Measurements from ENCODE around the gene WDR49. TPM values are rescaled to one million over a fixed set of nuclear protein-coding genes. Genes with fewer than 3 reads are reported as not detected.

The WDR49 gene
- total RNA-seq, result under 1 TPM in 2 of 3 donors, not detected in 1; 0.15 to 0.16 TPM

GRCh38 chr3:167653760-167654159 lies at the start of gene WDR49:
Gene WDR49, minus strand, starts transcription at chr3:167653942. Its CDS starts 517 bp downstream, at chr3:167653425.
- DNase-seq, result no peak
- Mint-ChIP-seq H3K9me3 (no peaks in the 10 kb centered on the region), H3K36me3 (ENCODE audit: insufficient read depth) (no peaks in the 10 kb centered on the region), H3K27me3 (ENCODE audit: low read depth) (peaks cover 3% of the 10 kb centered on the region), H3K4me3 (no peak within 1 kb of the TSS), H3K4me1 (ENCODE audit: low read depth) (peaks cover 12% of the 10 kb centered on the region)
- ATAC-seq, result no peak

GRCh38 chr3:167700926-167701325 lies 47.2 kb upstream of the WDR49 start:
- Mint-ChIP-seq H3K4me3 (no peak overlapping the region), H3K36me3 (ENCODE audit: insufficient read depth) (peaks cover 21% of the 10 kb centered on the region), H3K27me3 (ENCODE audit: low read depth) (no peaks in the 10 kb centered on the region), H3K9me3 (no peaks in the 10 kb centered on the region), H3K4me1 (ENCODE audit: low read depth) (peaks cover 15% of the 10 kb centered on the region)
- ATAC-seq (no peak), DNase-seq (no peak)

GRCh38 chr3:167700046-167700445 lies 46.3 kb upstream of the WDR49 start:
- ATAC-seq (no peak), DNase-seq (no peak)
- H3K4me1 Mint-ChIP-seq (ENCODE audit: low read depth), result peaks cover 10% of the 10 kb centered on the region
- no peak overlapping the region for H3K4me3 Mint-ChIP-seq
- H3K27me3 Mint-ChIP-seq (ENCODE audit: low read depth), result no peaks in the 10 kb centered on the region
- no peaks in the 10 kb centered on the region for H3K9me3 Mint-ChIP-seq
- peaks cover 21% of the 10 kb centered on the region for H3K36me3 Mint-ChIP-seq (ENCODE audit: insufficient read depth)

- no peaks in the 10 kb centered on the region for H3K9me3 Mint-ChIP-seq
- no peak for DNase-seq
- no peak for ATAC-seq
- H3K4me1 Mint-ChIP-seq (ENCODE audit: low read depth), result peaks cover 27% of the 10 kb centered on the region
- peaks cover 34% of the 10 kb centered on the region for H3K36me3 Mint-ChIP-seq (ENCODE audit: insufficient read depth)
- H3K4me3 Mint-ChIP-seq, result no peak overlapping the region
- no peaks in the 10 kb centered on the region for H3K27me3 Mint-ChIP-seq (ENCODE audit: low read depth)
Observed at GRCh38 chr3:167694121-167694520, 40.4 kb upstream of the WDR49 start.

GRCh38 chr3:167691366-167691765 lies 37.6 kb upstream of the WDR49 start:
- DNase-seq (no peak), ATAC-seq (peak; percentile 98 to 99)
- Mint-ChIP-seq H3K27me3 (ENCODE audit: low read depth) (no peaks in the 10 kb centered on the region), H3K4me3 (no peak overlapping the region), H3K9me3 (no peaks in the 10 kb centered on the region), H3K4me1 (ENCODE audit: low read depth) (peaks cover 27% of the 10 kb centered on the region), H3K36me3 (ENCODE audit: insufficient read depth) (peaks cover 34% of the 10 kb centered on the region)

- Mint-ChIP-seq H3K9me3 (no peaks in the 10 kb centered on the region), H3K27me3 (ENCODE audit: low read depth) (no peaks in the 10 kb centered on the region), H3K4me1 (ENCODE audit: low read depth) (peaks cover 4% of the 10 kb centered on the region), H3K4me3 (no peak overlapping the region), H3K36me3 (ENCODE audit: insufficient read depth) (peaks cover 35% of the 10 kb centered on the region)
- peak; percentile 41 to 60 for ATAC-seq
- peak; percentile 20 for DNase-seq
Observed at GRCh38 chr3:167684388-167684993, 30.7 kb upstream of the WDR49 start.

GRCh38 chr3:167679526-167679925 lies 25.8 kb upstream of the WDR49 start:
- no peak for DNase-seq
- Mint-ChIP-seq H3K36me3 (ENCODE audit: insufficient read depth) (peaks cover 61% of the 10 kb centered on the region), H3K27me3 (ENCODE audit: low read depth) (no peaks in the 10 kb centered on the region), H3K9me3 (peaks cover 21% of the 10 kb centered on the region), H3K4me3 (no peak overlapping the region), H3K4me1 (ENCODE audit: low read depth) (no peaks in the 10 kb centered on the region)
- no peak for ATAC-seq

- ATAC-seq (no peak), DNase-seq (no peak)
- Mint-ChIP-seq H3K27me3 (ENCODE audit: low read depth) (no peaks in the 10 kb centered on the region), H3K36me3 (ENCODE audit: insufficient read depth) (peaks cover 65% of the 10 kb centered on the region), H3K4me3 (no peak overlapping the region), H3K9me3 (peaks cover 32% of the 10 kb centered on the region), H3K4me1 (ENCODE audit: low read depth) (no peaks in the 10 kb centered on the region)
Observed at GRCh38 chr3:167675848-167676247, 22.1 kb upstream of the WDR49 start.

- ATAC-seq, result no peak
- H3K36me3 Mint-ChIP-seq (ENCODE audit: insufficient read depth), result peaks cover 52% of the 10 kb centered on the region
- H3K4me3 Mint-ChIP-seq, result no peak overlapping the region
Observed at GRCh38 chr3:167673221-167673620, 19.5 kb upstream of the WDR49 start.

GRCh38 chr3:167671878-167672427 lies 18.2 kb upstream of the WDR49 start:
- peaks cover 45% of the 10 kb centered on the region for H3K36me3 Mint-ChIP-seq (ENCODE audit: insufficient read depth)
- peaks cover 27% of the 10 kb centered on the region for H3K9me3 Mint-ChIP-seq
- DNase-seq (no peak), ATAC-seq (no peak)
- H3K4me1 Mint-ChIP-seq (ENCODE audit: low read depth), result no peaks in the 10 kb centered on the region
- no peak overlapping the region for H3K4me3 Mint-ChIP-seq
- no peaks in the 10 kb centered on the region for H3K27me3 Mint-ChIP-seq (ENCODE audit: low read depth)

More at GRCh38 chr3:167673221-167673620, 19.5 kb upstream of the WDR49 start:
- Mint-ChIP-seq H3K27me3 (ENCODE audit: low read depth) (no peaks in the 10 kb centered on the region), H3K9me3 (peaks cover 32% of the 10 kb centered on the region), H3K4me1 (ENCODE audit: low read depth) (no peaks in the 10 kb centered on the region)
- no peak for DNase-seq

GRCh38 chr3:167669699-167670098 lies 16.0 kb upstream of the WDR49 start:
- H3K9me3 Mint-ChIP-seq, result peaks cover 16% of the 10 kb centered on the region
- H3K4me3 Mint-ChIP-seq, result no peak overlapping the region
- ATAC-seq (no peak), DNase-seq (no peak)
- no peaks in the 10 kb centered on the region for H3K4me1 Mint-ChIP-seq (ENCODE audit: low read depth)
- H3K27me3 Mint-ChIP-seq (ENCODE audit: low read depth), result no peaks in the 10 kb centered on the region
- peaks cover 22% of the 10 kb centered on the region for H3K36me3 Mint-ChIP-seq (ENCODE audit: insufficient read depth)

- ATAC-seq (no peak), DNase-seq (no peak)
- Mint-ChIP-seq H3K4me1 (ENCODE audit: low read depth) (no peaks in the 10 kb centered on the region), H3K36me3 (ENCODE audit: insufficient read depth) (peaks cover 13% of the 10 kb centered on the region), H3K4me3 (no peak overlapping the region), H3K9me3 (peaks cover 8% of the 10 kb centered on the region), H3K27me3 (ENCODE audit: low read depth) (no peaks in the 10 kb centered on the region)
Observed at GRCh38 chr3:167668651-167669050, 14.9 kb upstream of the WDR49 start.

GRCh38 chr3:167666563-167666962 lies 12.8 kb upstream of the WDR49 start:
- H3K36me3 Mint-ChIP-seq (ENCODE audit: insufficient read depth), result no peaks in the 10 kb centered on the region
- peaks cover 5% of the 10 kb centered on the region for H3K9me3 Mint-ChIP-seq

GRCh38 chr3:167662919-167663400 lies 9.2 kb upstream of the WDR49 start:
- no peaks in the 10 kb centered on the region for H3K36me3 Mint-ChIP-seq (ENCODE audit: insufficient read depth)
- DNase-seq (no peak), ATAC-seq (no peak)
- H3K9me3 Mint-ChIP-seq, result peaks cover 5% of the 10 kb centered on the region
- no peak overlapping the region for H3K4me3 Mint-ChIP-seq
- H3K27me3 Mint-ChIP-seq (ENCODE audit: low read depth), result peaks cover 4% of the 10 kb centered on the region
- no peaks in the 10 kb centered on the region for H3K4me1 Mint-ChIP-seq (ENCODE audit: low read depth)

More at GRCh38 chr3:167666563-167666962, 12.8 kb upstream of the WDR49 start:
- H3K4me1 Mint-ChIP-seq (ENCODE audit: low read depth), result no peaks in the 10 kb centered on the region
- peaks cover 1% of the 10 kb centered on the region for H3K27me3 Mint-ChIP-seq (ENCODE audit: low read depth)
- DNase-seq, result no peak
- no peak for ATAC-seq
- H3K4me3 Mint-ChIP-seq, result no peak overlapping the region

GRCh38 chr3:167657684-167658225 lies 4.0 kb upstream of the WDR49 start:
- DNase-seq (no peak), ATAC-seq (no peak)
- H3K4me1 Mint-ChIP-seq (ENCODE audit: low read depth), result peaks cover 4% of the 10 kb centered on the region
- no peaks in the 10 kb centered on the region for H3K36me3 Mint-ChIP-seq (ENCODE audit: insufficient read depth)
- H3K9me3 Mint-ChIP-seq, result no peaks in the 10 kb centered on the region
- peaks cover 5% of the 10 kb centered on the region for H3K27me3 Mint-ChIP-seq (ENCODE audit: low read depth)
- no peak overlapping the region for H3K4me3 Mint-ChIP-seq

Data from activated T-cell treated with anti-CD3 and anti-CD28 coated beads, Interleukin-2, amount 50 U/mL, for 4 hours (primary cell).